ENCODE data around the gene MYO3B. TPM values are rescaled to one million over a fixed set of nuclear protein-coding genes. Genes with fewer than 3 reads are reported as not detected.
"Not testable (repeated sequence)": the region's sequence is repeated elsewhere in the genome, so short reads cannot be mapped to it uniquely, and the experiment has no call there.

The MYO3B gene
- total RNA-seq, 1 donor from 2014 or later, result 9.1 TPM

- H3K27me3 Mint-ChIP-seq (ENCODE audit: low read depth), result no peaks in the 10 kb centered on the region
- H3K4me3 Mint-ChIP-seq, result no peak overlapping the region
- TF ChIP-seq CTCF (IDR thresholded peaks at IDR 0.05; ENCODE audit: unreplicated experiment), result no peak
- no peaks in the 10 kb centered on the region for H3K9me3 Mint-ChIP-seq
- peaks cover 5% of the 10 kb centered on the region for H3K4me1 Mint-ChIP-seq
- DNase-seq (ENCODE audit: low spot score in 2 of 2, unreplicated experiment in 2 of 2), result no peak
- no peak overlapping the region for H3K27ac Mint-ChIP-seq
- no peaks in the 10 kb centered on the region for H3K36me3 Mint-ChIP-seq
Measured at GRCh38 chr2:170535552-170535951, 357.6 kb downstream of the MYO3B start.

- Mint-ChIP-seq H3K4me1 (no peaks in the 10 kb centered on the region), H3K27me3 (ENCODE audit: low read depth) (no peaks in the 10 kb centered on the region), H3K9me3 (peaks cover 19% of the 10 kb centered on the region), H3K36me3 (peaks cover 17% of the 10 kb centered on the region), H3K4me3 (no peak overlapping the region), H3K27ac (no peak overlapping the region)
- TF ChIP-seq CTCF (IDR thresholded peaks at IDR 0.05; ENCODE audit: unreplicated experiment), result no peak
- DNase-seq (ENCODE audit: low spot score in 2 of 2, unreplicated experiment in 2 of 2), result no peak
Measured at GRCh38 chr2:170544817-170545216, 366.9 kb downstream of the MYO3B start.

- Mint-ChIP-seq H3K4me1 (no peaks in the 10 kb centered on the region), H3K9me3 (peaks cover 30% of the 10 kb centered on the region), H3K36me3 (peaks cover 27% of the 10 kb centered on the region), H3K27ac (no peak overlapping the region), H3K4me3 (no peak overlapping the region), H3K27me3 (ENCODE audit: low read depth) (no peaks in the 10 kb centered on the region)
- DNase-seq (ENCODE audit: low spot score in 2 of 2, unreplicated experiment in 2 of 2), result no peak
- TF ChIP-seq CTCF (IDR thresholded peaks at IDR 0.05; ENCODE audit: unreplicated experiment), result no peak
Measured at GRCh38 chr2:170548304-170548703, 370.4 kb downstream of the MYO3B start.

GRCh38 chr2:170550501-170550900 is 372.6 kb downstream of the MYO3B start:
- peaks cover 16% of the 10 kb centered on the region for H3K36me3 Mint-ChIP-seq
- H3K4me3 Mint-ChIP-seq, result no peak overlapping the region
- no peaks in the 10 kb centered on the region for H3K27me3 Mint-ChIP-seq (ENCODE audit: low read depth)
- no peak overlapping the region for H3K27ac Mint-ChIP-seq
- TF ChIP-seq CTCF (IDR thresholded peaks at IDR 0.05; ENCODE audit: unreplicated experiment), result no peak
- no peaks in the 10 kb centered on the region for H3K4me1 Mint-ChIP-seq
- peaks cover 22% of the 10 kb centered on the region for H3K9me3 Mint-ChIP-seq
- DNase-seq (ENCODE audit: low spot score in 2 of 2, unreplicated experiment in 2 of 2), result no peak

GRCh38 chr2:170551899-170552298 is 374.0 kb downstream of the MYO3B start:
- not testable (repeated sequence) for H3K4me3 Mint-ChIP-seq; H3K27ac Mint-ChIP-seq; H3K4me1 Mint-ChIP-seq; DNase-seq (ENCODE audit: low spot score in 2 of 2, unreplicated experiment in 2 of 2); H3K27me3 Mint-ChIP-seq (ENCODE audit: low read depth)
- peaks cover 11% of the 10 kb centered on the region for H3K9me3 Mint-ChIP-seq
- peaks cover 10% of the 10 kb centered on the region for H3K36me3 Mint-ChIP-seq

GRCh38 chr2:170553748-170554147 is 375.8 kb downstream of the MYO3B start:
- H3K9me3 Mint-ChIP-seq, result peaks cover 11% of the 10 kb centered on the region
- no peaks in the 10 kb centered on the region for H3K4me1 Mint-ChIP-seq
- H3K27me3 Mint-ChIP-seq (ENCODE audit: low read depth), result peaks cover 2% of the 10 kb centered on the region
- H3K36me3 Mint-ChIP-seq, result peaks cover 10% of the 10 kb centered on the region
- DNase-seq (ENCODE audit: low spot score in 2 of 2, unreplicated experiment in 2 of 2), result no peak
- H3K4me3 Mint-ChIP-seq, result no peak overlapping the region
- no peak overlapping the region for H3K27ac Mint-ChIP-seq
- no peak for TF ChIP-seq CTCF (IDR thresholded peaks at IDR 0.05; ENCODE audit: unreplicated experiment)
